HG03135 (cell line): ENCODE results near the gene IRGC.

Source experiments
- ATAC-seq: cut with Tn5 transposase; IDR thresholded peaks from one replicate; pipeline ENCODE4 v1.9.1; 2021; ENCODE audit warnings: mild to moderate bottlenecking, moderate library complexity; ENCODE audit not compliant: unreplicated experiment

Gene IRGC

DNA sequence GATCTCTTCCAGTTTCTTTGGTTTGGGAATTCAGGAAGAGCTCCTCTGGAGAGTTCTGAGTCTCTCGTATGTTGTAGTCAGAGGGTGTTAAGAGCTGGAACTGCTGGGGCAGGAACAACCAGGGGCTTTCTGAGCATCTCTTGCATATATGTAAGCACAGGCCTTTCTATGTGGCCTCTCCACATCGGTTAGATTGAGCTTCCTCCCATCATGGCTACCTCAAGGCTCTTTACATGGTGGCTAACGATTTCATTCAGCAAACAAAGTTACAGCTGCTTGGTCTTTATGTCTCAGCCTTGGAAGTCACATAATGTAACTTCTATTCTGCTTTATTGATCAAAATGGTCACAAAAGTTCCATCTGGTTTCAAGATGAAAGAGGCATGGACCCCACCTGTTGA lies 25.4 kb upstream of the IRGC start:
- no peak for ATAC-seq

DNA sequence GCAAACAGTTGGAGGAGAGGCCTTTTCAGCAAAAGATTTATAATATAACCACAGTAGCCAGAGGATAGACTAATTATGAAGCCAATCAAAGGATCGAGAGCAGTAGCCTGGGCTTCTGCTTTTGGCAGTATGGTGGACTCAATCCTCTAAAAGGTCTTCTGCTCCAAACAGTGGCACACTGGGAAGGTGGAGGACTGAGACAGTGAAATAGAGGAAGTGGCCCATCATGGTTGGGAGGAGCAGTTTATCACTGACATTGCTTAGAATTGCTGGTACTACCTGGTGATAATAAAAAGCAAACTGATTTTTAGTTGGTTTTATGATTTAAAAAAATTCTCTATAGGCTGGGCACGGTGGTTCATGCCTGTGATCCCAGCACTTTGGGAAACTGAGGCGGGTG lies 25.0 kb upstream of the IRGC start:
- no peak for ATAC-seq

GRCh38 chr19:43691755-43692154 lies 24.1 kb upstream of the IRGC start:
- ATAC-seq = no peak

DNA sequence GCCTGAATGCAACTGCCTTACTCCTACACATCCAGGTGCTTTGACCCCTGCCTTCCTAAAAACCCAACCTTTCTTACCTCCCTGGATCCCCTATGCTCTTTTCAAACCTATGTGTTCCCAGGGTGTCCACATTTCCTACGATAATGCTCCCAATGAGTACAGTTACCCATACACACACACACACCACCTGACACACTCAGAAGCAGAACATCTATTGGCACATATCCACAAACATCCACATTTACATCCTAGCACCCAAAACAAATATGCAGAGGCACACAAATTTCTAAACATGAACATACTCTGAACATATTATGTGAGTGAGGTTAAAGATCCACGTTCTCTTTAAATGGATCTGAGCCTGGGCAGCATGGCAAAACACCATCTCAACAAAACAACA lies 23.5 kb upstream of the IRGC start:
- ATAC-seq = no peak

- no peak for ATAC-seq
Observed at GRCh38 chr19:43692877-43693276, 23.0 kb upstream of the IRGC start.

GRCh38 chr19:43694553-43694952 lies 21.3 kb upstream of the IRGC start:
- ATAC-seq = no peak

DNA sequence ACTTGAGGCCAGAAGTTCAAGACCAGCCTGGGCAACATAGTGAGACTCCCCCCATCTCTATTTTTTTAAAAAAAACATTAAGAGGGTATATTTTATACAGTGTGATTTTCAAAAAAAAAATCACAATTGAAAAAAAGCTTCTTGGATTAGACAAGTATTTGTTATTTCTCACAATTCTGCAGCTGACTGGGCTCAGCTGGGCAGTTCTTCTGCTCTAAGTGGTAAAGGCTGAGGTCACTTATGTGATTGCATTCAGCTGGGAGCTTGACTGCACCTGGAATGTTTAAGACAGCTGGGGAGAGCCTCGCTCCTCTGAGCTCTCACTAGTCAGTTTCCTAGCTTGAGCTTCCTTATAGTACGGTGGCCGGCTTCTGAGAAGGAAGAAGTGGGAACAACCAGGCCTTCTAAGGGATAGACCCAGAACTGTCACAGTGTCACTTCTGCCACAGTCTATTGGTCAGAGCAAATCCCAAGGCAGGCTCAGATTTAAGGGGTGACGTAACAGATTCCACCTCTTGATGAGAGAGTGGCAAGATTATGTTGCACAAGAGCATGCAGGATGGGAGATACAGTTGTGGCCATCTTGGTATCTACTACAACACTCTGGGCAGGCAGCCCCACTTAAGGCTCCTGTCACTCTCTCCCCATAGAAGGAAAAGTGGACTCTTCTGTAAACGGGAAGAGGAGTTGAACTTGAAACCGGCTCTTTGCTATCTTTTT lies 19.7 kb upstream of the IRGC start:
- no peak for ATAC-seq

DNA sequence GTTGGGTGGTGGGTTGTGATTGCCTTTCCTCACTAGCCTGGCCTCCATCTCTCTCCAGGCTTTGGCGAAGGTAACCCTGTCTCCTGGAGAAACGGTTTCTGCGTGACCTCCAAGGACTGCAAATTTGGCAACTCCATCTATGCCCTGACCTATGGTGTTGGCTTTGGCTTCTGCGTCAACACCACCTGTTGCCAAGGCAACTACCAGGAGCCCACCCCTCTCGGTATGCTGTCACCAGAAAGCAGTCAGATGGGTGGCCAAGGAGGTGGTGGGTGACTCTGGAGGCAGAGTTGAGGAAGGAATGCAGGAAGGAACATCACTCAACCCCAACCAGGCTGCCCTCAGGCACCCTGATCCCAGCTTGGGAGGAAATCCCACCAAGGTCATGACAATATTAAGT lies 18.6 kb upstream of the IRGC start:
- no peak for ATAC-seq

DNA sequence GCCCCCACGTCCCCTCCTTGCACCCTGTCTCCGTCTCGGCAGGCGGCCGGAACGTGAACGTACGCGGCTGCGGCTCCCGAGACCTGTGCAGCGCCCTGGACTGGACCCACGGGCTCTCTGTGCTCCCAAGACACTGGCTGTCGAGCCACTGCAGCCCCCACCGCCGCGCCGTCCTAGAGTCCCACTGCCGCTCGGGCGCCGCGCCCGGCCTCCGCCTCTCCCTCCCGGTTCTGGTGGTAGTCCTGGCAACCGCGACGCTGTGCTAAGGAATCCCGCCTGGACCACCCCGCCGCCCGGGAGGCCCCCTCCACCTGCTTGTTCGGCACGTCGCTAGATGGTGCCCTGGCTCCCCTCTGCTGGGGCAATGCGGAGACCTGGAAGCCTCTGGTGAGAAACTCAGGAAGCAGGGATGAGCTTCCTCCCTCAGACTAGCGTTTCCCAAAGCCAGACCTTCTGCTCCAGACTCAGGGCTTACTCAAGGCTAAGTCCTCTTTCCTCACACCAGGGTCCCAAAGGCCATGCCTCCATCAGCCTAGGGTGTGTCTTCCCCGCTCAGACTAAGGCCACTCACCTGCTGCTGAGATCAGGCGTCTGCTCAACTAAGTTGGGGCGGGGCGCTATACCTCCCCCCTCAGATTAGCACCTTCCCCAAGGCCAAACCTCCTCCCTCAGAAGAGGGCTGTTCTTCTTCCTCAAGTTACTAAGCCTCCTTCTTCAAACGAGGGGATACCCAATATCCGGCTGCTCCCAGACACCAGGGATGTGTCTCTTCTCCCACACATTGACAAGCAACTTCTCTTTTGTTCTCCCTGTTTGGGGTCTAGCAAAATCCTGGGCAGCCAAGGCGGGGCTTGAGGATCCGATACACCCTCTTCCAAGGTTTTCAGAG lies 16.1 kb upstream of the IRGC start:
- ATAC-seq = no peak

DNA sequence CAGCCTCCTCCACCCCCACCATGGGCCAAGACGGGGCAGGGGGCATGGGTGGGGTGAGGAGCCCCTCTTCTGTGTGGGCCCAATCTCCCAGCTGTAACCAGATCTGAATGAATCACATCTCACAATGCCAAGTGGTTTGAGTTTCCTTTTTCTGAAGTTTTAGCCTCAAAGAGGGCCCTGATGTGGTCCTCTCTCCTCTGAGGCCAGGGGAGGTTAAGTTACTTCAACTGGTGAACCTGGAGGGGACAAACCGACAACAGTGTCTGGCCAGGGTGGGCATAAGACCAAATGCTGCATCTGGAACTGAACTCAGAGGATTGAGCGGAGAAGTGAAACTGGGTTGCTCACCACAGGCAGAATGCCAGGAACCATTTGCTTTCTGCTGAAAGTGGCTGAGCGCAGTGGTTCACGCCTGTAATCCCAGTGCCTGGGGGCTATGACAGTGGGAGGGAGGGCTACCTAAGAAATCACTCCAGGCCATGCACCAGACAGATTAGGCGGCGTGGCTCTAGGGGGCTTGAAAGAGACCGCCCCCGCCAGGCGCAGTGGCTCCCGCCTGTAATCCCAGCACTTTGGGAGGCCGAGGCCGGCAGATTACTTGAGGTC lies 15.4 kb upstream of the IRGC start:
- ATAC-seq = no peak

GRCh38 chr19:43704002-43704705 lies 11.7 kb upstream of the IRGC start:
- no peak for ATAC-seq

DNA sequence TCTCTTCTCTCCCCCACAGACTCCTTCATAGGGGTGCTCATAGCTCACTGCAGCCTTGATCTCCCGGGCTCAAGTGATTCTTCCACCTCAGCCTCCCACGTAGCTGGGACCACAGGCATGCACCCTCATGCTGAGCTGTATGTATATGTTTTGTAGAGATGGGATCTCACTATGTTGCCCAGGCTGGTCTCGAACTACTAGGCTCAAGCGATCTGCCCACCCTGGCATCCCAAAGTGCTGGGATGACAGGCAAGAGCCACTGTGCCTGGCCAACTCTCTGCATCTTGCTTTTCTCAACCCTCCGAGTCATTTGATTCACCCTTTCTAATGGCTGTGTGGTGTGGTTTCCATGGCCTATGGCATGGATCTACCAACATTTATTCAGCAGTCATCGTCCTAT lies 10.1 kb upstream of the IRGC start:
- no peak for ATAC-seq

DNA sequence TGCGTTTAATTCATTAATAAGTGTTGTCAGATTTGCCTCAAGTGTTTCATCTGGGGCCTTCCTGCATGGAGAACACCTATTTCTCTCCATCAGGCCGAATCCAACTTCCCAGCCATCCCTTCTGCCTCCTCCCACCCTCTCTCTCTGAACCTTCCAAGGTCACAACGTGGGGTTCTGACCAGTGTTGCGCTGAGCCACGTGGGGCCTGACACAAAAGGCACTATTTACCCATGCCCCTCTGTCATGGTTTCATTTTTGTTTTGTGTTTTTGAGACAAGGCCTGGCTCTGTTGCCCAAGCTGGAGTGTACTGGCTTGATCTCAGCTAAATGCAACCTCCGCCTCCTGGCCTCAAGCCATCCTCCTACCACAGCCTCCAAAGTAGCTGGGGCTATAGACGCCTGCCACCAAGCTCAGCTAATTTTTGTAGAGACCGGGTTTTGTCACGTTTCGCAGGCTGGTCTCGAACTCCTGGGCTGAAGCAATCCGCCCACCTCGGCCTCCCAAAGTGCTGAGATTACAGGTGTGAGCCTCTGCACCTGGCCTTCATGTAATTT lies 8.6 kb upstream of the IRGC start:
- ATAC-seq = no peak

GRCh38 chr19:43708716-43709115 lies 7.2 kb upstream of the IRGC start:
- ATAC-seq = no peak

DNA sequence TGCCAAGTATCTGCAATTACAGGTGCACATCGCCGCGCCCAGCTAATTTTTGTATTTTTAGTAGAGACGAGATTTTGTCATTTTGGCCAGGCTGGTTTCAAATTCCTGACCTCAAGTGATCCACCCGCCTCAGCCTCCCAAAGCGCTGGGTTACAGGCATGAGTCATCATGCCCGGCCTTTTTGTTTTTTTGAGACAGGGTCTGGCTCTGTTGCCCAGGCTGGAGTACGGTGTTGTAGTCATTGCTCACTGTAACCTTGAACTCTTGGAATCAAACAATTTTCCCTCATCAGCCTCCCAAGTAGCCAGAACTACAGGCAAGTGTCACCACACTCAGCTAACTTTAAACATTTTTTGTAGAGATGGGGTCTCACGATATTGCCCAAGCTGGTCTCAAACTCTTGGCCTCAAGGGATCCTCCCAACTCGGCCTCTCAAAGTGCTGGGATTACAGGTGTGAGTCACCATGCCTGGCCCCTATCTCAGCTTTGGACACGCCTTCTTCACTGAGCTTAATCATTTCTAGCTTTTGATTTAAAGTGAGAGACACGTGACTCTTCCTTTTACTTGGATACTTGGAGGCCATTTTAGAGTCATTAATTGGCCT lies 4.0 kb upstream of the IRGC start:
- ATAC-seq = no peak

GRCh38 chr19:43713208-43713607 lies 2.7 kb upstream of the IRGC start:
- no peak for ATAC-seq

DNA sequence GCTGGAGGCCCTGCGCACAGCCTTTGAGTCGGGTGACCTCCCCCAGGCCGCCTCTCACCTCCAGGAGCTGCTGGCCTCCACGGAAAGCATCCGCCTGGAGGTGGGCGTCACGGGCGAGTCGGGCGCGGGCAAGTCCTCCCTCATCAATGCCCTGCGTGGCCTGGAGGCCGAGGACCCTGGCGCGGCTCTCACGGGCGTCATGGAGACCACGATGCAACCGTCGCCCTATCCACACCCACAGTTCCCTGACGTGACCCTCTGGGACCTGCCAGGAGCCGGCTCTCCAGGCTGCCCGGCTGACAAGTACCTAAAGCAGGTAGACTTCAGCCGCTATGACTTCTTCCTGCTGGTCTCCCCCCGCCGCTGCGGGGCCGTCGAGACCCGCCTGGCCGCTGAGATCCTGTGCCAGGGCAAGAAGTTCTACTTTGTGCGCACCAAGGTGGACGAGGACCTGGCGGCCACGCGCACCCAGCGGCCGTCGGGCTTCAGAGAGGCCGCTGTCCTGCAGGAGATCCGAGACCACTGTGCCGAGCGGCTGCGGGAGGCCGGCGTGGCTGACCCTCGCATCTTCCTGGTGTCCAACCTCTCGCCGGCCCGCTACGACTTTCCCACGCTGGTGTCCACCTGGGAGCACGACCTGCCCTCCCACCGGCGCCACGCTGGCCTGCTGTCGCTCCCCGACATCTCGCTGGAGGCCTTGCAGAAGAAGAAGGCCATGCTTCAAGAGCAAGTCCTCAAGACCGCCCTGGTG lies 2.9 kb downstream of the IRGC start:
- ATAC-seq = no peak

- no peak for ATAC-seq
Observed at GRCh38 chr19:43719378-43719868, 3.5 kb downstream of the IRGC start.

GRCh38 chr19:43719918-43720317 lies 4.0 kb downstream of the IRGC start:
- ATAC-seq = no peak

DNA sequence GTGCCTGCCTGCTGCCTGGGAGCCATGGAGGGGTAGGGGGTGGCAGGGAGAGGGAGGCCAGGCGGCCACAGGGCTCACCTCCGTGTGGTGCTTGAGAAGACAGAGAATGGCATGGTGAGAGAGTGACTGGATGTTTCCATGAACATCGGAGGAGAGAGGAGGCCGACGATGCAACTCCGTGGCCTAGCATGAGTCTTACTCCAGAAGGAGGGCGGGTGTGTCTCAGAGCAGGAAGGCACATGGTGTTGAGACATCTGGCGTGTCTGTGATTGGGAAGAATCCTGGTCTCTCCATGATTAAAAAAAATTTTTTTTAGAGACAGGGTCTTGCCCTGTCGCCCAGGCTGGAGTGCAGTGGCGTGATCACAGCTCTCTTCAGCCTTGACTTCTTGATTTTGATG lies 5.1 kb downstream of the IRGC start:
- ATAC-seq = no peak
